Measurements from ENCODE around the gene VPS26A. TPM values are rescaled to one million over a fixed set of nuclear protein-coding genes. Genes with fewer than 3 reads are reported as not detected.
"Not testable (repeated sequence)": the region's sequence is repeated elsewhere in the genome, so short reads cannot be mapped to it uniquely, and the experiment has no call there.

VPS26A gene
- total RNA-seq, 4 donors from 2014 or later = 31.8 to 47.3 (median 38.4) TPM

GRCh38 chr10:69153227-69153626 is 29.2 kb downstream of the VPS26A start:
- intact Hi-C loops (cut with DNase I) = no loop called here
- H3K9me3 ChIP-seq = no peaks in the 10 kb centered on the region
- 90% methylated on average over 6 of the region's 6 CpGs for WGBS
- H3K4me3 ChIP-seq = no peak overlapping the region
- no peaks in the 10 kb centered on the region for H3K4me1 ChIP-seq
- TF ChIP-seq CTCF (IDR thresholded peaks at IDR 0.05) = no peak
- no peak for TF ChIP-seq POLR2AphosphoS5 (IDR thresholded peaks at IDR 0.05)
- TF ChIP-seq POLR2A (IDR thresholded peaks at IDR 0.05; ENCODE audit: low read depth) = no peak
- TF ChIP-seq EP300 (IDR thresholded peaks at IDR 0.05) = no peak
- no peaks in the 10 kb centered on the region for H3K27me3 ChIP-seq
- DNase-seq (ENCODE audit: extremely low spot score) = no peak
- H3K27ac ChIP-seq (replicated peaks in 1 of 4) = no peak overlapping the region
- peaks cover 0 to 10% (median 7%) of the 10 kb centered on the region in 4 donors for H3K36me3 ChIP-seq

GRCh38 chr10:69160809-69161241 is 36.8 kb downstream of the VPS26A start:
- peaks cover 20 to 72% (median 54%) of the 10 kb centered on the region in 4 donors for H3K36me3 ChIP-seq
- H3K27ac ChIP-seq (replicated peaks in 1 of 4) = no peak overlapping the region
- no peak for TF ChIP-seq POLR2A (IDR thresholded peaks at IDR 0.05; ENCODE audit: low read depth)
- TF ChIP-seq EP300 (IDR thresholded peaks at IDR 0.05) = no peak
- TF ChIP-seq POLR2AphosphoS5 (IDR thresholded peaks at IDR 0.05) = no peak
- TF ChIP-seq CTCF (IDR thresholded peaks at IDR 0.05) = no peak
- whole genome bisulfite sequencing = 100% methylated on average over 2 of the region's 2 CpGs
- H3K4me3 ChIP-seq = no peak overlapping the region
- intact Hi-C loops (cut with DNase I) = no loop called here
- no peak for DNase-seq (ENCODE audit: extremely low spot score)
- no peaks in the 10 kb centered on the region for H3K9me3 ChIP-seq
- no peaks in the 10 kb centered on the region for H3K4me1 ChIP-seq
- H3K27me3 ChIP-seq = no peaks in the 10 kb centered on the region

- Histone ChIP-seq H3K27me3 (no peaks in the 10 kb centered on the region), H3K9me3 (no peaks in the 10 kb centered on the region), H3K36me3 (peaks cover 24 to 94% (median 70%) of the 10 kb centered on the region in 4 donors), H3K27ac (replicated peaks in 1 of 4) (no peak overlapping the region), H3K4me1 (no peaks in the 10 kb centered on the region), H3K4me3 (no peak overlapping the region)
- intact Hi-C loops (cut with DNase I) = no loop called here
- 93% methylated on average over 4 of the region's 4 CpGs for WGBS
- DNase-seq (ENCODE audit: extremely low spot score) = no peak
- TF ChIP-seq POLR2A (IDR thresholded peaks at IDR 0.05; ENCODE audit: low read depth) = no peak
- TF ChIP-seq CTCF (IDR thresholded peaks at IDR 0.05) = no peak
- TF ChIP-seq POLR2AphosphoS5 (IDR thresholded peaks at IDR 0.05) = no peak
- no peak for TF ChIP-seq EP300 (IDR thresholded peaks at IDR 0.05)
These were observed 44.5 kb downstream of the VPS26A start for GRCh38 chr10:69168493-69168892.

GRCh38 chr10:69172241-69172982 is 48.4 kb downstream of the VPS26A start:
- Histone ChIP-seq H3K4me3 (no peak overlapping the region), H3K27ac (replicated peaks in 1 of 4) (no peak overlapping the region), H3K36me3 (peaks cover 12 to 63% (median 48%) of the 10 kb centered on the region in 4 donors), H3K27me3 (no peaks in the 10 kb centered on the region), H3K9me3 (no peaks in the 10 kb centered on the region), H3K4me1 (no peaks in the 10 kb centered on the region)
- DNase-seq (ENCODE audit: extremely low spot score) = no peak
- 84% methylated on average over 3 of the region's 3 CpGs for WGBS
- TF ChIP-seq POLR2AphosphoS5 (IDR thresholded peaks at IDR 0.05) = no peak
- no peak for TF ChIP-seq CTCF (IDR thresholded peaks at IDR 0.05)
- TF ChIP-seq EP300 (IDR thresholded peaks at IDR 0.05) = no peak
- TF ChIP-seq POLR2A (IDR thresholded peaks at IDR 0.05; ENCODE audit: low read depth) = no peak
- intact Hi-C loops (cut with DNase I) = no loop called here

- H3K27me3 ChIP-seq = not testable (repeated sequence)
- 68% methylated on average over 4 of the region's 4 CpGs for WGBS
These were observed 51.3 kb downstream of the VPS26A start for GRCh38 chr10:69175326-69175725.

More at GRCh38 chr10:69175326-69175725, 51.3 kb downstream of the VPS26A start:
- H3K4me3 ChIP-seq; H3K27ac ChIP-seq (replicated peaks in 1 of 4); H3K4me1 ChIP-seq; DNase-seq (ENCODE audit: extremely low spot score); intact Hi-C loops (cut with DNase I); H3K9me3 ChIP-seq: not testable (repeated sequence)
- H3K36me3 ChIP-seq = peaks cover 12 to 34% (median 26%) of the 10 kb centered on the region in 4 donors

Data from esophagus muscularis mucosa (tissue), 4 donors.